HL-60 (cell line): ENCODE results near the gene WDR20.

ENCODE experiments used
- DNase-seq, 2 experiments: peaks; one replicate each; pipeline ENCODE4 v3.0.0-alpha.2; 2010 to 2020; ENCODE audit warnings: low read depth in 1 of 2, low spot score in 1 of 2
- H3K27ac ChIP-seq: fragments of 250-450 bp; sonication (Bioruptor Pico); replicated peaks from 2 replicates; pipeline ENCODE4 v1.5.1; 2020; ENCODE audit warnings: mild to moderate bottlenecking, moderate library complexity
- H3K27me3 ChIP-seq: fragments of 250-450 bp; sonication (Bioruptor Pico); 2 replicates; pipeline ENCODE4 v1.5.1; 2021; ENCODE audit warnings: mild to moderate bottlenecking, moderate library complexity; ENCODE audit not compliant: insufficient read depth, poor library complexity, severe bottlenecking
- H3K4me3 ChIP-seq: replicated peaks from 2 replicates; pipeline ENCODE4 v1.5.1; 2011; ENCODE audit warnings: mild to moderate bottlenecking, control low read depth, low read length; ENCODE audit not compliant: insufficient read depth
- GABPA ChIP-seq: IDR thresholded peaks from 2 replicates; pipeline ENCODE4 v1.6.1; 2012; ENCODE audit warnings: low read depth
- POLR2AphosphoS5 ChIP-seq: IDR thresholded peaks from 2 replicates; pipeline ENCODE4 v1.6.1; 2012; ENCODE audit warnings: low read depth
- SPI1 ChIP-seq: IDR thresholded peaks from 2 replicates; pipeline ENCODE4 v1.6.1; 2012; ENCODE audit warnings: low read depth, mild to moderate bottlenecking, borderline replicate concordance
- TF ChIP-seq, protein P1 (sequence below): IDR thresholded peaks from one replicate; pipeline ENCODE4 v1.5.1; 2011; ENCODE audit warnings: low read length, control low read depth, inconsistent platforms; ENCODE audit not compliant: insufficient read depth
- TF ChIP-seq, protein P2 (sequence below): IDR thresholded peaks from 2 replicates; pipeline ENCODE4 v1.6.1; 2012; ENCODE audit warnings: low read depth; ENCODE audit not compliant: insufficient replicate concordance

WDR20 gene

DNA sequence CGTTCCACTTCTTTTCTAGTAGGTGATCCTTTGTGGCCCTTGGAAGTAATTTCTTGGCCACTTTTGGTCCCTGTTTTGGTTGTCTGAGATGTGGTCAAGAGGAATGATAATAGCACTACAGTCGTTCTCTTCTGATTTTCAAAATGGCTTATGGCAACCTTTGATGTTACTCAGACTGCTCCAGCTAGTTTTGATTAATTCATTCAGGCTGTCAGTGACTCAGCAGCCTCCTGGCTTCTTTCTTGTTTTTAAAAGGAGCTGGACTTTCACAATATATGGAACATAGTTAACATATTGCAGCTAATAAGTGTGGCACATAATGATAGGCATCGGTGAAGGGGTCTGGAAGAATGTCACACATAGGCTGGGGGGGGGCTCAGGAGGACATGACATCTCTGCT lies 47.3 kb downstream of the WDR20 start:
- Histone ChIP-seq H3K27ac (no peak overlapping the region), H3K4me3 (no peak overlapping the region), H3K27me3 (no peaks in the 10 kb centered on the region)
- TF ChIP-seq GABPA (no peak), SPI1 (no peak), POLR2AphosphoS5 (no peak)
- TF ChIP-seq, protein P1, sequence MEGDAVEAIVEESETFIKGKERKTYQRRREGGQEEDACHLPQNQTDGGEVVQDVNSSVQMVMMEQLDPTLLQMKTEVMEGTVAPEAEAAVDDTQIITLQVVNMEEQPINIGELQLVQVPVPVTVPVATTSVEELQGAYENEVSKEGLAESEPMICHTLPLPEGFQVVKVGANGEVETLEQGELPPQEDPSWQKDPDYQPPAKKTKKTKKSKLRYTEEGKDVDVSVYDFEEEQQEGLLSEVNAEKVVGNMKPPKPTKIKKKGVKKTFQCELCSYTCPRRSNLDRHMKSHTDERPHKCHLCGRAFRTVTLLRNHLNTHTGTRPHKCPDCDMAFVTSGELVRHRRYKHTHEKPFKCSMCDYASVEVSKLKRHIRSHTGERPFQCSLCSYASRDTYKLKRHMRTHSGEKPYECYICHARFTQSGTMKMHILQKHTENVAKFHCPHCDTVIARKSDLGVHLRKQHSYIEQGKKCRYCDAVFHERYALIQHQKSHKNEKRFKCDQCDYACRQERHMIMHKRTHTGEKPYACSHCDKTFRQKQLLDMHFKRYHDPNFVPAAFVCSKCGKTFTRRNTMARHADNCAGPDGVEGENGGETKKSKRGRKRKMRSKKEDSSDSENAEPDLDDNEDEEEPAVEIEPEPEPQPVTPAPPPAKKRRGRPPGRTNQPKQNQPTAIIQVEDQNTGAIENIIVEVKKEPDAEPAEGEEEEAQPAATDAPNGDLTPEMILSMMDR, result no peak
- TF ChIP-seq, protein P2, sequence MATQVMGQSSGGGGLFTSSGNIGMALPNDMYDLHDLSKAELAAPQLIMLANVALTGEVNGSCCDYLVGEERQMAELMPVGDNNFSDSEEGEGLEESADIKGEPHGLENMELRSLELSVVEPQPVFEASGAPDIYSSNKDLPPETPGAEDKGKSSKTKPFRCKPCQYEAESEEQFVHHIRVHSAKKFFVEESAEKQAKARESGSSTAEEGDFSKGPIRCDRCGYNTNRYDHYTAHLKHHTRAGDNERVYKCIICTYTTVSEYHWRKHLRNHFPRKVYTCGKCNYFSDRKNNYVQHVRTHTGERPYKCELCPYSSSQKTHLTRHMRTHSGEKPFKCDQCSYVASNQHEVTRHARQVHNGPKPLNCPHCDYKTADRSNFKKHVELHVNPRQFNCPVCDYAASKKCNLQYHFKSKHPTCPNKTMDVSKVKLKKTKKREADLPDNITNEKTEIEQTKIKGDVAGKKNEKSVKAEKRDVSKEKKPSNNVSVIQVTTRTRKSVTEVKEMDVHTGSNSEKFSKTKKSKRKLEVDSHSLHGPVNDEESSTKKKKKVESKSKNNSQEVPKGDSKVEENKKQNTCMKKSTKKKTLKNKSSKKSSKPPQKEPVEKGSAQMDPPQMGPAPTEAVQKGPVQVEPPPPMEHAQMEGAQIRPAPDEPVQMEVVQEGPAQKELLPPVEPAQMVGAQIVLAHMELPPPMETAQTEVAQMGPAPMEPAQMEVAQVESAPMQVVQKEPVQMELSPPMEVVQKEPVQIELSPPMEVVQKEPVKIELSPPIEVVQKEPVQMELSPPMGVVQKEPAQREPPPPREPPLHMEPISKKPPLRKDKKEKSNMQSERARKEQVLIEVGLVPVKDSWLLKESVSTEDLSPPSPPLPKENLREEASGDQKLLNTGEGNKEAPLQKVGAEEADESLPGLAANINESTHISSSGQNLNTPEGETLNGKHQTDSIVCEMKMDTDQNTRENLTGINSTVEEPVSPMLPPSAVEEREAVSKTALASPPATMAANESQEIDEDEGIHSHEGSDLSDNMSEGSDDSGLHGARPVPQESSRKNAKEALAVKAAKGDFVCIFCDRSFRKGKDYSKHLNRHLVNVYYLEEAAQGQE, result no peak
- DNase-seq, result no peak

DNA sequence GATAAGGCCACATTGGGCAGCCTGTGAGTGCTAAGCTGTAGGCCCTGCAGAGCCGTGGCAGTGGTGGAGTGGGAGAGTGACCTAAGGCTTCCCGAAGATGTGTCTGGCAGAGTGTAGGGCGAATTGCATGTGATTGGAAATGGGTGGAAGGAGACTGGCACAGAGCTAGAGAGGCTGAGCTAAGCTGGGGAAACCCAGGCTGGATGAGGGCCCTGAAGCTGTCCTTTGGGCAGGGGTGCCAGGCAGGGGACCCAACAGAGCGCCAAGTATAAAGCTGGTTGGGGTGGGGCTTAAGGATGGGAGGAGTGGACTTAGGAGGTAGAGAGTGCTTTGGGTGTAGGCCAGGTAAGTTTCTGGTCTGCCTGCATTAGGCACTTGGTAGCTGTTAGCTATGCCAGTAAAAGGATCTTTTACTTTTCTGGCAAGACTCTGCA lies 47.9 kb downstream of the WDR20 start:
- Histone ChIP-seq H3K27me3 (no peaks in the 10 kb centered on the region), H3K27ac (no peak overlapping the region), H3K4me3 (no peak overlapping the region)
- no peak for DNase-seq
- TF ChIP-seq, protein P2, result no peak
- TF ChIP-seq, protein P1, result no peak
- TF ChIP-seq POLR2AphosphoS5, result no peak
- no peak for TF ChIP-seq SPI1
- no peak for TF ChIP-seq GABPA

DNA sequence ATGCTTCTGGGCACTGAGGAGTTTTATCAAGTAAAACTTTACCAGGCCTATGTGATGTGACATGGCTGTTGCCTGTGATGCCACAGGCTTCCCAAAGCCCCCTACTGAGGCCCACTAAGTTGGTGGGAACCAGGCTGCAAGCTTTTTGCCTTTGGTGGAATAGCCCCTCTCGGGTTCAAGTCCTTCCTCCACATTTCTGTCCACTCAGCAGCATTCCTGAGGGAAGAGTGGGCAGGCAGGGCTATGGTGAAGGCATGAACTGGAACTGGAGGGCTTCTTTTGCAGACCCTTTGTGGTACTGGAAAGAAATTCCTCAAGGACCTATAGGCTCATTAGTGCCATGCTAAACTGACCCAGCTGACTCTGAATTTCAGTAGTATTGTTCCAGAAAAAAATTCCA lies 48.5 kb downstream of the WDR20 start:
- H3K27me3 ChIP-seq, result no peaks in the 10 kb centered on the region
- DNase-seq, result no peak
- no peak overlapping the region for H3K27ac ChIP-seq
- H3K4me3 ChIP-seq, result no peak overlapping the region
- TF ChIP-seq, protein P2, result no peak
- TF ChIP-seq GABPA (no peak), POLR2AphosphoS5 (no peak)
- TF ChIP-seq, protein P1, result no peak
